CD4-positive, alpha-beta T cell treated with Interleukin-4 for 4 hours (primary cell): Measurements from ENCODE around the gene AGBL1.
A peak's percentile ranks its signal among the peaks of the same experiment; 100 is the strongest.

ENCODE experiments used
- DNase-seq: peaks from one replicate; pipeline ENCODE4 v3.0.0-alpha.2; 2020

AGBL1 gene

GRCh38 chr15:86657305-86657704 lies 577.6 kb downstream of the AGBL1 start:
- DNase-seq: no peak

GRCh38 chr15:86659724-86660411 lies 580.2 kb downstream of the AGBL1 start:
- DNase-seq: no peak

- no peak for DNase-seq
Observed at GRCh38 chr15:86661580-86661979, 581.9 kb downstream of the AGBL1 start.

- no peak for DNase-seq
Observed at GRCh38 chr15:86663304-86663703, 583.6 kb downstream of the AGBL1 start.

GRCh38 chr15:86663979-86664378 lies 584.3 kb downstream of the AGBL1 start:
- DNase-seq: no peak

GRCh38 chr15:86664581-86664980 lies 584.9 kb downstream of the AGBL1 start:
- no peak for DNase-seq

GRCh38 chr15:86676002-86676401 lies 596.3 kb downstream of the AGBL1 start:
- DNase-seq: no peak

GRCh38 chr15:86677278-86677677 lies 597.6 kb downstream of the AGBL1 start:
- DNase-seq: no peak

GRCh38 chr15:86685263-86685662 lies 605.6 kb downstream of the AGBL1 start:
- no peak for DNase-seq

GRCh38 chr15:86689006-86689405 lies 609.3 kb downstream of the AGBL1 start:
- DNase-seq: no peak

GRCh38 chr15:86690566-86690965 lies 610.9 kb downstream of the AGBL1 start:
- DNase-seq: no peak

GRCh38 chr15:86691091-86691663 lies 611.5 kb downstream of the AGBL1 start:
- DNase-seq: no peak

- no peak for DNase-seq
Observed at GRCh38 chr15:86700864-86701610, 621.4 kb downstream of the AGBL1 start.

- no peak for DNase-seq
Observed at GRCh38 chr15:86701611-86701963, 621.9 kb downstream of the AGBL1 start.

GRCh38 chr15:86706813-86707212 lies 627.1 kb downstream of the AGBL1 start:
- no peak for DNase-seq

- no peak for DNase-seq
Observed at GRCh38 chr15:86711476-86711875, 631.8 kb downstream of the AGBL1 start.

GRCh38 chr15:86714241-86714640 lies 634.6 kb downstream of the AGBL1 start:
- no peak for DNase-seq

- no peak for DNase-seq
Observed at GRCh38 chr15:86725628-86726027, 646.0 kb downstream of the AGBL1 start.

GRCh38 chr15:86735247-86736040 lies 655.8 kb downstream of the AGBL1 start:
- no peak for DNase-seq

GRCh38 chr15:86741917-86742316 lies 662.2 kb downstream of the AGBL1 start:
- no peak for DNase-seq

GRCh38 chr15:86743283-86743903 lies 663.7 kb downstream of the AGBL1 start:
- DNase-seq: peak; percentile 38

- DNase-seq: no peak
Observed at GRCh38 chr15:86744198-86744780, 664.6 kb downstream of the AGBL1 start.

- no peak for DNase-seq
Observed at GRCh38 chr15:86751116-86751515, 671.4 kb downstream of the AGBL1 start.
